ENCODE data around the gene CACNB1.

GRCh38 chr17:39205112-39205526 lies 7.7 kb upstream of the CACNB1 start:
- TF ChIP-seq CTCF (IDR thresholded peaks at IDR 0.05) (no peak), POLR2A (IDR thresholded peaks at IDR 0.05) (no peak)
